Esophagus squamous epithelium (tissue), 4 donors: ENCODE data around the gene ANKRD11.
"Not testable (repeated sequence)": the region's sequence is repeated elsewhere in the genome, so short reads cannot be mapped to it uniquely, and the experiment has no call there.

Source experiments
- POLR2A ChIP-seq, 4 donors: fragments of 450-650 bp; IDR thresholded peaks; one replicate each; pipeline ENCODE4 v1.6.1; 2017; ENCODE audit warnings: antibody characterized with exemption in 4 of 4, mild to moderate bottlenecking in 4 of 4, moderate library complexity in 3 of 4
- TF ChIP-seq, protein P1 (sequence below), 6 experiments: fragments of 450-650 bp in 4 of 6; fragments of 200-600 bp in 2 of 6; sonication (generic) in 2 of 6; IDR thresholded peaks; one replicate each; pipeline ENCODE4 v1.5.1; 2016 to 2019; ENCODE audit warnings: antibody characterized with exemption in 6 of 6, mild to moderate bottlenecking in 4 of 6, moderate library complexity in 4 of 6

DNA sequence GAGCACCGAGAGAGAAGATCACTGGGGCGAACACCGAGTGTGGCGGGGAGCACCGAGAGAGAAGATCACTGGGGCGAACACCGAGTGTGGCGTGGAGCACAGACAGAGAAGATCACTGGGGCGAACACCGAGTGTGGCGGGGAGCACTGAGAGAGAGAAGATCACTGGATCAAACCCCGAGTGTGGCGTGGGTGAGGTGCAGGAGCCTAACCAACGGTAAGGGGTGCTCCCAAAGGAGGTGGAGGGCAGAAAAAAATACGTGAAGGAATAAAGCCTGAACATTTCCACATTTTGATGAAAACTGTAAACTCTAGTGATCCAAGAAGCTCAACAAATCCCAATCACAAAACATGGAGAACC lies 100.2 kb downstream of the ANKRD11 start:
- TF ChIP-seq, protein P1, sequence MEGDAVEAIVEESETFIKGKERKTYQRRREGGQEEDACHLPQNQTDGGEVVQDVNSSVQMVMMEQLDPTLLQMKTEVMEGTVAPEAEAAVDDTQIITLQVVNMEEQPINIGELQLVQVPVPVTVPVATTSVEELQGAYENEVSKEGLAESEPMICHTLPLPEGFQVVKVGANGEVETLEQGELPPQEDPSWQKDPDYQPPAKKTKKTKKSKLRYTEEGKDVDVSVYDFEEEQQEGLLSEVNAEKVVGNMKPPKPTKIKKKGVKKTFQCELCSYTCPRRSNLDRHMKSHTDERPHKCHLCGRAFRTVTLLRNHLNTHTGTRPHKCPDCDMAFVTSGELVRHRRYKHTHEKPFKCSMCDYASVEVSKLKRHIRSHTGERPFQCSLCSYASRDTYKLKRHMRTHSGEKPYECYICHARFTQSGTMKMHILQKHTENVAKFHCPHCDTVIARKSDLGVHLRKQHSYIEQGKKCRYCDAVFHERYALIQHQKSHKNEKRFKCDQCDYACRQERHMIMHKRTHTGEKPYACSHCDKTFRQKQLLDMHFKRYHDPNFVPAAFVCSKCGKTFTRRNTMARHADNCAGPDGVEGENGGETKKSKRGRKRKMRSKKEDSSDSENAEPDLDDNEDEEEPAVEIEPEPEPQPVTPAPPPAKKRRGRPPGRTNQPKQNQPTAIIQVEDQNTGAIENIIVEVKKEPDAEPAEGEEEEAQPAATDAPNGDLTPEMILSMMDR (IDR thresholded peaks at IDR 0.05), result not testable (repeated sequence)
- TF ChIP-seq POLR2A (IDR thresholded peaks at IDR 0.05), result not testable (repeated sequence)
